DND-41 (cell line): ENCODE data around the gene IQSEC2.

Experiments used
- EZH2 ChIP-seq: IDR thresholded peaks from 3 replicates; pipeline ENCODE4 v1.6.1; 2012; ENCODE audit warnings: borderline replicate concordance, low read depth, mild to moderate bottlenecking, moderate library complexity, low read length, inconsistent platforms; ENCODE audit not compliant: severe bottlenecking
- TF ChIP-seq, protein P1 (sequence below): IDR thresholded peaks from 2 replicates; pipeline ENCODE4 v1.5.1; 2012; ENCODE audit warnings: borderline replicate concordance, low read length, moderate library complexity, mild to moderate bottlenecking; ENCODE audit not compliant: poor library complexity, severe bottlenecking; ENCODE audit errors: extremely low read depth

GRCh38 chrX:53319614-53320542 lies 38.5 kb upstream of the IQSEC2 start:
- TF ChIP-seq, protein P1, sequence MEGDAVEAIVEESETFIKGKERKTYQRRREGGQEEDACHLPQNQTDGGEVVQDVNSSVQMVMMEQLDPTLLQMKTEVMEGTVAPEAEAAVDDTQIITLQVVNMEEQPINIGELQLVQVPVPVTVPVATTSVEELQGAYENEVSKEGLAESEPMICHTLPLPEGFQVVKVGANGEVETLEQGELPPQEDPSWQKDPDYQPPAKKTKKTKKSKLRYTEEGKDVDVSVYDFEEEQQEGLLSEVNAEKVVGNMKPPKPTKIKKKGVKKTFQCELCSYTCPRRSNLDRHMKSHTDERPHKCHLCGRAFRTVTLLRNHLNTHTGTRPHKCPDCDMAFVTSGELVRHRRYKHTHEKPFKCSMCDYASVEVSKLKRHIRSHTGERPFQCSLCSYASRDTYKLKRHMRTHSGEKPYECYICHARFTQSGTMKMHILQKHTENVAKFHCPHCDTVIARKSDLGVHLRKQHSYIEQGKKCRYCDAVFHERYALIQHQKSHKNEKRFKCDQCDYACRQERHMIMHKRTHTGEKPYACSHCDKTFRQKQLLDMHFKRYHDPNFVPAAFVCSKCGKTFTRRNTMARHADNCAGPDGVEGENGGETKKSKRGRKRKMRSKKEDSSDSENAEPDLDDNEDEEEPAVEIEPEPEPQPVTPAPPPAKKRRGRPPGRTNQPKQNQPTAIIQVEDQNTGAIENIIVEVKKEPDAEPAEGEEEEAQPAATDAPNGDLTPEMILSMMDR, result no peak
- TF ChIP-seq EZH2, result no peak
